Globus pallidus (tissue), 1 donor: ENCODE data around the gene ADAMTS16.

Source experiments
- DNase-seq: peaks from one replicate; pipeline ENCODE4 v3.0.0-alpha.2; 2015; ENCODE audit warnings: low spot score

Gene ADAMTS16

DNA sequence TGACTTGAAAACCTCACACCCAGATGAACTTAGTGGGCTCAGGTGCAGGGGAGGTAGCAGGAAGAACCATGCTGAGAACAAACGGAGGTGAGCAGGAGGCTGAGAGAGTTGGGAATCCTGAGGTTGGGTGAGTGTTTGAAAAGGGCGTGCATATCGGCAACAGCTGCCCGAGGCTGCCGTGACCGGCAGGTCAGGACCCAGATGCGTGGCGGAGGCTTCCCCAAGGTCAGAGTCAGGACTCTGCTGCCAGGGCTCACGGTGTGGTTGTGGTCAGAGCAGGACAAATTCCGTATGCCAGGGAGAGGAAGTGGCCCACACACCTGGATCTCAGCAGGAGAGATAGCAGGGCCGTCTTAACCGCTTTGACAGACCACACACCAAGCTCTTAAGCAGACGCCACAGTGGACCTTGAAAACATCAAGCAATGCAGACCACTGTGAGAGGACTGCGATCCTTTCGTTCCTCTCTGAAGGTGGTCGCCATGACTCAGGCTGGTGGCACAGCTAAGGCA lies 43.1 kb downstream of the ADAMTS16 start:
- DNase-seq, result no peak

DNA sequence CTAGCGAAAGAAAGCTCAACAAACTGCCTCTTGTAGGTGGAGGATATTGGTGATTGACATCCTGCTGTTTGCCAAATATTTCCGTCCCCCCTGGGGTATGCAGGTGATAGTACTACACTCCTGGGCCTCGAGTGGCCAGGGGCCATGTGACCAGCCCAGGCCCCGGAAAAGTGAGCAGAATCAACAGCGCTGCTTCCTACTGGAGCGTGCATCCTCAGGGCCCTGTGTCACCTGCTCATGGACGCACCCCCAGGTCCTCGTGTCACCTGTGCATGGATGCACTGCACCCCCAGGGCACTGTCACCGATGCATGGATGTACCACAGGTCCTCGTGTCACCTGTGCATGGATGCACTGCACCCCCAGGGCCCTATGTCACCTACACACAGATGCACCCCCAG lies 43.8 kb downstream of the ADAMTS16 start:
- no peak for DNase-seq

DNA sequence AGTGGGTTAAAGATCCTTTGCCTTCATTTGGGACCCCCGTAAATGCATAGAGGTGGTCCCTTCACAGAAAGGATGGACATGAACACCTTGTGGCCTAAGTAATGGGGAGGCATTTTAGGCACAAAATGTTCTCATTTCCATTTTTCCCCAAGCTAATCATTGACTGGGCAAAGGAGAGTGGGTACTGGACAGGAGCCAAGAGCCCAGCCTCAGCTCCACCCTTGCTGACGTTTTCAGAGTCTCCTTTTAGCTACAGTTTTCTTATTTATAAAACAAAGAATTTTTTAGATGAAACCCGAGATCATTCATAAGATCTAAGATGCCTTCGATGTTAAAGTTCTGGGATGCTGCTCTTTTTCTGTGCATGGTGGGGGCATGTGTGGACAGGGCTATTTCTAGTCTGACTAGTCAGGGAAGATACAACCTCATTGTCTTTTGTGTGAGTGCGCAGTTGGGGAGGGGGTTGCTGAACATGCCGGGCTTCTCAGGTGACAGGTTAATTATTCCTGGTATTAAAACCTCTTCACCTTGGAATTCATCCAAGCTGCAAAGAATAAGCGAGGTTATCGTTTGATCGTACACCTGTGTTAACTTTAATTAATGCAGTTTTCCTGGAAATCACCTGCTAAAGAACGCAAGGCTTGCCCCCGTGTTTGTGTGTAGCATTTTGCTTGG lies 48.4 kb downstream of the ADAMTS16 start:
- no peak for DNase-seq

DNA sequence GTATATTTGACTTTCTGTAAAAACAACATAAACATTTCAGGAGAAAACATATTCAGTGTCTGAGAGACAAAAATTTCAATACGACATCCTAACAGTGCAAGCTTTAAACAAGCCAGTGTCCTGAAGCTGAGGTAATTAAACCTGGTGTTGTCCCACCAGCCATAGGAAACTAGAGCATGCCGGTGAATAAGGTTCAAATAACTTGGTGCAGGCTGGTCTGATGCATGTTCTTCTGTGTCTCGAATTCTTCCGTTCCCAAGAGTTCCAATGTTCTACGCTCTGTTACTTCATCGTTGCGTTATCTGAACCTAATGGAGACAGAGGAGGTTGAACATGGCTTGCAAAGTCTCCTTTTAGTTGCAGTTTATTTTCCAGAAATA lies 48.9 kb downstream of the ADAMTS16 start:
- DNase-seq, result no peak

DNA sequence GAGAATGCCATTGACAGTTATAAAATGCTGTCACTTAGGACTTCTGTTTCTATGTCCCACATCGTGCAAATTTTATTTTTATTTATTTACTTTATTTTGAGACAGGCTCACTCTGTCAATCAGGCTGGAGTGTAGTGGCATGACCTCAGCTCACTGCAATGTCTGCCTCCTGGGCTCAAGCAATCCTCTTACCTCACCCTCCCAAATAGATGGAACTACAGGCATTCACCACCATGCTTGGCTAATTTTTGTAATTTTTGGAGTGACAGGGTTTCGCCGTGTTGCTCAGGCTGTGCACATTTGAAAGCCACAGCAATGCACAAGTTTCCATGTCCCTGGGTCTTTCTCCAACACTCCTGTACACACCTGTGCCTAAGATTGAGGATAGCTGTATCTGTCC lies 51.8 kb downstream of the ADAMTS16 start:
- DNase-seq, result no peak

DNA sequence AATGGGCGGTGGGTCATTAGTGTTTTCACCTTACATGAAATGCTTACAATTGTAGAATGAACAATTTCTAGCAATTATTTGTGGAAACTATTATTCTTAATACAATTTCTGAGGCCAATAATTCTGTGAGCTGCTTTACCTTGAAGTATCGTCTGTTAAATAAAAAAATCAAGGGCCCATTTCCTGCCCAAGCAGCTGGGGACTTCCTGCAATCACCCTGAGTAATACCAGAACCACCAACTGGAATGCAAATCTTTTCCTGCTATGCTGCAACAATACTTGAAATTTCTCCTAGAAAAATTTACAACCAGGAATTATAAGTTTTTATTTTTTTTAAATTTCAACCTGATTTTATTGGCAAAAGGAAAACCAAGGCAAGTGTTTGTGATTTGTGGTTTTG lies 52.6 kb downstream of the ADAMTS16 start:
- no peak for DNase-seq

DNA sequence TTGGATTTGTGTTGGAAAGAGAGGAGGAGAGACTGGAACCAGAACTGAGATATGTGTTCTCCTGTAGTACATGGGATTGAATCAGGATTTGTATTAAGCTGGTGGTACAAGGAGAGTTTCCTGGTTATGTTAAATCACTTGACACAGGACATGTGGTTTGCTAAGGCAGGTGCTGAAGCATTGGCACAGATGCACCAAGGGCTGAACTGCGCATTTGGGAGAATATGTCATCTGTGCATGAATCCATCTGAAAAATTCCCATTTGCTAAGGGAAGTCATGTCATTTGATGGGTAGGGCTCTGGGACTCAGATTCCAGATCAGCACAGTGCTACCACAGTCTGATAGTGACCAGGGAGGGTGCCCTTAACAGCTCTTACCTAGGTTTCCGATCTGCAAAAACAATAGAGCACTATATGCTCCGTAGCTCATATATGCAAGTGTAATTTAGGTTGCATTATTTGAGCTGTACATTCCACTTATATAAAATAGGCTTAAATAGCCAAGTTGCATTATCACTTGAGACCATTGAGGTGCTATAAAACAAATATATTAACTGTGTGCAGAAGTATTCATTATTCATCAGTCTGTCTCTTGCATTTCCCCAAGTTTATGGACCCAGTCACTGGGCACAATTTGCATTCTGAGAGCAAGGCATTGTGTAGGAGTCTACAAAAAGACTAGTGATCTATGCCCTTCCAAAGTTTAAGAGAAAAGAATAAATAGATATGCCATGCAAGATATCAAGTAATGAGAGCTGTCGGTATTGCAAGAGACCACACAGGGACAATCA lies 55.2 kb downstream of the ADAMTS16 start:
- DNase-seq, result no peak

DNA sequence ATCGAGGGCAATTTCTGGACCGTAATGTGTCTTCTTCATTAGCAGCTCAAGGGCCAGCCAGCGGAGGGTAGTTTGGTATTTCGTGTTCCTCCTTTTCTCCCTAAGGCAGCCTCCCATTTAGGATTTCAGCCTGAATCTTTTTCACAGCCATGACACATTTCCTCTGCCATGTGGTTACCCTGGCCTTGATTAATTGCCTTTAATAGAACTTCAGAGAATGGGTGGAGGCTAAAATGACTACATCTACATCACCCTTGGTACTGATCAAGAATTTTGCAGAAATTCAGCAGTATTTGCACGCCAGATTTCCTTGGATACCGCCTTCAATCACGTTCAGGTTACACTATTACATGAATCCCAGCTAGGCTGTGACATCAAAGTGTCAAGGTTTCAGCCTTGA lies 58.0 kb downstream of the ADAMTS16 start:
- DNase-seq, result no peak

DNA sequence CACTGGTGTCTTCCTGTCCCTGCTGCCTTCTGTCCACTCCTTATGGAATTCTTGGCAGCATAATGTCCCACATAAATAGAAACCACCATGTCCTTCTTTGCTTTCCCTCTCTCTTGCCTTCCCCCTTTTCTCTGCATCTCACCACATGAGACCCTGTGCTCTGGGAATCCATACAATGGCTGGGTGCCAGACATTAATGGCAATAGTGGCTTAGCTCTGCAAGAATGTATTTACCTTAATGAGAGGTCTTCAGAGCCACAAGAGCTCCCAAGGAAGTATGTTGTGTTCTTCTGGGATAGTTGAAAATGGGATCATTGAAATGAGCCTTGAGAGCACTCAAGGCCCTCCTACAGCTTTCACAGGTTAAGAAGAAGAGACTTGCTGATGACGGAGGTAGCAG lies 58.7 kb downstream of the ADAMTS16 start:
- no peak for DNase-seq

DNA sequence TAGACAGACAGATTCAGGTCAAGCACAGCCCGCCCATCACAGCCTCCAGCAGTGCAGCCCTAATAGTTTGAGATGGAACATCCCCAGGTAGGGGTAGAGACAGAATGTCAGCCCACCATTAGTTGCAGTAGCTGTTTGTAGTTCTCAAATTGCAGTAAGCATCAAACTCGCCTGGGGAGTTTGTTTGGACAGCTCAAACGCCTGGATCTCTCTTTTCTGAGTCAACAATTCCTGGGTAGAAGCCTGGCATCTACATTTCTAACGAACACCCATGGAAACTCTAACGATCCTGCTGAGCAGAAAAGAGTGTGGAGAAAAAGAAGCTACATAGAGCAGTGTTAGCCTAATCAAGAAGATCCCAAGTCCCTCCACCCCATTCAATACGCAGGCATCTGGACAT lies 59.4 kb downstream of the ADAMTS16 start:
- no peak for DNase-seq

DNA sequence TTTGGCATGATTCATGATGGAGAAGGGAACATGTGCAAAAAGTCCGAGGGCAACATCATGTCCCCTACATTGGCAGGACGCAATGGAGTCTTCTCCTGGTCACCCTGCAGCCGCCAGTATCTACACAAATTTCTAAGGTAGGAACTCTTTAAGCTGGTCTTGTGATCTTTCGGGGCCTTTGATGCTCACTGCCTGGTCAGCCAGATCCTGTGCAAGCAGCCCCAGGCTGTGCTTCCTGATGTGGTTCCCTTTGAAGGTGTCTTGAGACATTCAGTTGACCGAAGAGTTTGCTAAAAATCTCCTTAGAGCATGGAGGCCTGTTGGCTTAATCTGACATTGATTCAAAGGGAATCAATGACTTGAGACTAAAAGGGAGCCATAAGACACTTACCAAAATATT lies 60.0 kb downstream of the ADAMTS16 start:
- DNase-seq, result no peak

DNA sequence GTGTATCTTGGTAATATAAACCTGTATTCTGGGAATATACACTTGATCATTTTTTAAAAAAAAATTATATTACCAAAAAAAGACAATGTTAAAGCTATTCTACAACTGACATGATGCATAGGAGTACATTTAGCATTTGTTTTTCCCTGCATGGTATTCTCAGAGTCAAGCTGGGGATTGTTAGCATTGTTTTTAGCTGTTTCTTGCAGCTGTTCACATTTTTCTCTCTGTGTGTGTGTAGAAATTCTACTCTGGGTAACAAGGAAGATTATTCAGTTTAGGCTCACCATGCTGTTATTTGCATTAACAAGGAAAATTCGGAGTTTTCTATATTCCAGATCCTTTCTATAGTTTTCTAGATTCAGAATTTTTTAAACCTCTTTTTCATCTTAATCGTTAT lies 62.2 kb downstream of the ADAMTS16 start:
- no peak for DNase-seq

DNA sequence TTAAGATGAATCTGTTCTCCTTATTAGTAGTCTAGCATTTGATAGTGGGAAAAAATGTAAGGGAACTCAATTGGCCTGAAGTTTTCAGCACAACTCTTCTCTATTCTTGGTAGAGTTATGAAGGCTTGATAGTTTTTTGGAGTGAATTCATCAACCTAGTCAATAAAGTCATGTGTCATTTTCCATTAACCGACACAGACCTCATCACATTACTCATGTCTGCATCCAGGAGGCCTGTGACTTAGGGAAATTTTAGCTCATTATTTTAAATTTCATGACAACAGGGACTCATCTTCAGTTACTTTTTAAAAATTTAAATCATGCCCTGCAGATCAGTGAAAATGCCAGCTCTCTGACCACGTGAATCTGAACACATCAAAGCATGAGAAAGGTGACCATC lies 63.3 kb downstream of the ADAMTS16 start:
- DNase-seq, result no peak

DNA sequence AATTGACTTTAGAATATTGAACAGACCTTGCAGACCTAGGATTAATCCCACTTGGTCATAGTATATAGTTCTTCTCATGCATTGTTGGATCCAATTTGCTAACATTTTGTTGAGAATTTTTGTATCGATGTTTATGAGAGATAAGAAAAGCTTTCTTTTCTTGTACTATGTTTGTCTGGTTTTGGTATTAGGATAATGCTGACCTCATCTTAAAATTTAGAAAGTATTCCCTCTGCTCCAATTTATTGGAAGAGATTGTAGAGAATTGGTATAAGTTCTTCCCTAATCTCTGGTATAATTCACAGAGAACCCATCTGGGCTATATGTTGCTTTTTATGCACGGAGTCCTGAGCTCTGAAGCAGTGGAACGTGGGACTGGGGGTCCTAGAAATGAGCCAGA lies 67.7 kb downstream of the ADAMTS16 start:
- DNase-seq, result no peak

DNA sequence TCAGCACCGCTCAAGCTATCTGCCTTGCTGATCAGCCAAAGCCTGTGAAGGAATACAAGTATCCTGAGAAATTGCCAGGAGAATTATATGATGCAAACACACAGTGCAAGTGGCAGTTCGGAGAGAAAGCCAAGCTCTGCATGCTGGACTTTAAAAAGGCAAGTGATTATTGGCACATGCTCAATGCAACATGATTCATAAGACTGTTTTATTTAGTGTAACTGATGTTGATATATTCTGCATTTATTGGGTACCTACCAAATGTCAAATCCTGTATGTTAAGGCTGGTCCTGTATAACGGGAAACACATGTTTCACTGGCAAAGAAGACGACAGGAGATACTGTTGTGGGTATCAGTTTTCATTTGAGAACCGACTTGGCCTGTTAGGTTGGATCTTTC lies 69.0 kb downstream of the ADAMTS16 start:
- DNase-seq, result no peak

DNA sequence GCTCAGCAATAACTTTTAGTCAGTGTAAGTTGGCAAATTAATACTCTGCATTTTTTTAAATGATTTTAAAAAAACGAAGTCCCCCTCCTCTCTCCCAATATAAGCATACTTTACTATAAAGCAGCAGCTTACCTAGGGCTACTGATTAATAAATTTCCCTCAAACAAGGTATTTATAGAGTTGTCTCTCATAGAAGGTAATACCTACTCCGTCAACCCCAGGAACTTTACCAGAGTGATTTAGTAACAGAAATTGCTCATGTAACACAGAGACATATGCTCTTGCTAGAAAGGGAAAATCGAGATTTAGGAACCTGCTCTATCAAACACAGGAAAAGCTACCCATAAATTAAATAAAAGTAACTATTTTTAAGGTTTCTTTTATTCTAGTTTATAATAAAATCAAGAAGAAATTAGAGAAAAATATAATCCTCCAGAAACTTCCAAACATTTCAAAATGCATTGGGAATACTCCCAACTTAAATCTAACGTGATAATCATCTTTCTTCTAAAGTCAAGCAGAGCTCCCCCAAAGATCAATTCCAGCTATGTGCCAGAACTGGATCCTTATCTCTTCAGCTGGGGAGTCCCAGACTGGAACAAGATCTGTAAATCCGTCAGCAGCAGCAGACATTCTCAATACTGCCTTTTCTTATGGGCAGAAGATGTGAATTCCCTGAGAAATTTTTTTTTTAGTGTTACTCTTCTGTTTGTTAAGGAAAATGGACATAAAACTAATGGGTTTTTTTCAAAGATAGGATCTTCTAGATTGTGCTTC lies 69.6 kb downstream of the ADAMTS16 start:
- no peak for DNase-seq

DNA sequence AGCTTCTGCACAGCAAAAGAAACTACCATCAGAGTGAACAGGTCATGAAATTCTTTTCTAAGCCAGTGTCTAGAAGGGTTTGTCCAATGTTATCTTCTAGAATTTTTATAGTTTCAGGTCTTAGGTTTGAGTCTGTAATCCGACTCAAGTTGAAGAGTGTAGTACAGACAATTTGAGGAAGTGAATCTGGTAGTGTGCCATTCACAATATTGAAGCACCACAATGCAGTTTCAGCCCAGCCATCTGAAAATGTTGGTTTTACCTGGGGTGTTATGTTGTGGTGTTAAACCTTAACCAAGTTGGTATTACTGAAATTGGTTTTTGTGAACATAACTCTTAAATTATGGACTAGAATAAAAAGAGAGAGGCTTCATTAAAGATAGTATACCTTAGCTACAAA lies 77.2 kb downstream of the ADAMTS16 start:
- DNase-seq, result no peak

DNA sequence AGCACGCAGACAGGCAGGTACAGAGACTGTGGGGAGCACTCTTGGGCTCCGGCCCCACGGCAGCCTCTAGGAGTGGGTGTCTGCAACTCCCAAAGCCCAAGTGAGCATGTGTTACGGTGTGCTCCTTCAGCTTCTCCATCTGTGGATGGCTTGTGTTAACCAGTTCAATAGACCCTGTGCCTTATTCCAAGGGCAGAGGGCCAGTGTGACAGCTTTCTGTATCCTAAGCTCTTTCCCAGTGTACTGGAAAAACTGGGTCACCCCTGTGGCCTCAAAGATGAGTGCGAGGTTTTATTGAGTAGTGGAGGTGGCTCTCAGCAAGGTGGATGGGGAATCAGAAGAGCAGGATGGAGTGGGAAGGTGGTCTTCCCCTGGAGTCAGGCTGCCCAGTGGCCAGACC lies 78.3 kb downstream of the ADAMTS16 start:
- DNase-seq, result no peak

DNA sequence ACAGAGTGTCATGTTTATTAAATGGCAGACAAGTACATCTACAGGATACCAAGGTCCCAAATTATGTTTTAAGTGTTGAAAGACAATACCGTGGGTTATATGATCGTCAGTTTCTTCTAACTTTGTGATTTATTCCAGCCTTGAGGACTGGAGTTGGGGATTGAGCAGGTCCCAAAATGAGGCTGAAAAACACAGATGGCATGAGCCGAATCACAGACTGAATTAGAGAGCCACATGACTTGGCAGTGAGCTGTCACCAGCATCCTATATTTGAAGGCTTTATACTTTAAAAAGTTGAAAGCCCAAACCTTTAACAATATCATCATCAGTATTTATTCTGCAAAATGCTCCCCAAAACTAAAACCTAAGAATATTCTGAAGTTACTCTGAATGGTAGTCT lies 79.4 kb downstream of the ADAMTS16 start:
- DNase-seq, result no peak

DNA sequence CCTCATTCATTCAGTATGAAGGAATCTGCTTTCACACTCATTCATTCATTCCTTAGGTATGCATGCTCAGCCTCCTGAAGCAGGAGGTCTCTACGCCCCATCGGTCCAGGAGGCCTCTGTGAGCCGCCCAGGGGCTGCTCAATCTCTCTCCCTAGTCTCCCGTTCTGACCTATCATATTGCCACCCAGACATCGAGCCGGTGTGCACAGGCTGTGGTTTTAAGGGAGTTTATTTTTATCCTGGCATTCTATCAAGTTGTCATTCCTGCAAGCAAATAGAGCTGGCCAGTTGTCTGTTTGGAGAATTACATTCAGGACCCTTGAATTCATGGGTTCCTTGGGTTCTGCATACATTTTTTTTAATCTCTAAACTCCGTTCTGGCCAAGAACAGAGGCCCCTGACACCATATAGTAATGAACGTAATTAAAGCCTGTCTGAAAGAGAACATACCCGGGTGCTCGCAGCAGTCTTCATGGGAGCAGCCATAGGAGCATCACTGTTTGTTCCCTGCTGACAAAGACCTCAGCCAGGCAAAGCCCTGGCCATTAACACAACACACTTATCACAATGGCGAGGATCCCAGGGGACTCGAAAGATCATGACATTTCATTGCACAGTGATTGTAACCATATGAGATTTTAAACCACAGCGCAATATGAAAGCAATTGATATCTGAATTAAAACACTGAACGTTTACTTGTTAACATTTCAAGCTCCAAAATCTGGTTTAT lies 80.9 kb downstream of the ADAMTS16 start:
- no peak for DNase-seq

DNA sequence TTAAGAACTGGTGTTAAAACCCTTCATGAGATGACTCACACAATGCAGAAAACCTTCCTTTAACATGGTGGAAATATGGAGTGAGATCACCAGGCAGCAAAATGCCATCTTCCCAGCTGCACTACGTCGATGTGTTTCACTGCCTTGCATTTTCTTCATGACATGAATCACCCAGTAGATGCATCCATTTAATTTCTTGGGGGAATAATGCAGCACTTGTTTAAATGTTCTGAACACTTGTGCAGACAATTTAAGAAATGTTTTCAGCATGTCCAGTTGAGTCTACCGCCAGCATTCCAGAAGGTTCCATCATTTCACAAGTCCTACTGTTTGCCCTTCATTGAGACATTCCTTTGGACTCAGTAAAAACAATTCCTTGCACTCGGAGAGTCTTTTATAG lies 81.6 kb downstream of the ADAMTS16 start:
- no peak for DNase-seq

DNA sequence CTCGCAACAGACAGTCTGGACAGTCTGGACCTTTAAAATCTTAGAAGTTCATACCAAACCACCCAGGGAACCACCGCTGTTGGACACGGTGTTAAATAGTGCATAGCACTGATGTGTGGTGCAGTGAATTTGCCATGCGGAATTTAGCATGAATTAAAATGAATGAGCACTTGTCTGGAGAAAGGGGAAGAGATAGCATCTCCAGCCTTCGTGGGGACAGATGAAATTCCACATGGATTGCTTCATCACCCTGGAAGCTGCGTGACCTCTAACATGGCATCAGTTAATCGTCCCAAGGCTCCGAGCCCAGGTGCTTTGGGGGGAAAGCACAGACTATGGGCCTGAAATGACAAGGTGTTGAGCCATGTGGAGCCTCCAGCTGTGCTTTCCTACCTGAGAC lies 91.4 kb downstream of the ADAMTS16 start:
- no peak for DNase-seq
